ENCODE data around the gene SSR2. TPM values are rescaled to one million over a fixed set of nuclear protein-coding genes. Genes with fewer than 3 reads are reported as not detected.

The SSR2 gene
- total RNA-seq, 1 experiment from 2014 or later: 261 TPM

DNA sequence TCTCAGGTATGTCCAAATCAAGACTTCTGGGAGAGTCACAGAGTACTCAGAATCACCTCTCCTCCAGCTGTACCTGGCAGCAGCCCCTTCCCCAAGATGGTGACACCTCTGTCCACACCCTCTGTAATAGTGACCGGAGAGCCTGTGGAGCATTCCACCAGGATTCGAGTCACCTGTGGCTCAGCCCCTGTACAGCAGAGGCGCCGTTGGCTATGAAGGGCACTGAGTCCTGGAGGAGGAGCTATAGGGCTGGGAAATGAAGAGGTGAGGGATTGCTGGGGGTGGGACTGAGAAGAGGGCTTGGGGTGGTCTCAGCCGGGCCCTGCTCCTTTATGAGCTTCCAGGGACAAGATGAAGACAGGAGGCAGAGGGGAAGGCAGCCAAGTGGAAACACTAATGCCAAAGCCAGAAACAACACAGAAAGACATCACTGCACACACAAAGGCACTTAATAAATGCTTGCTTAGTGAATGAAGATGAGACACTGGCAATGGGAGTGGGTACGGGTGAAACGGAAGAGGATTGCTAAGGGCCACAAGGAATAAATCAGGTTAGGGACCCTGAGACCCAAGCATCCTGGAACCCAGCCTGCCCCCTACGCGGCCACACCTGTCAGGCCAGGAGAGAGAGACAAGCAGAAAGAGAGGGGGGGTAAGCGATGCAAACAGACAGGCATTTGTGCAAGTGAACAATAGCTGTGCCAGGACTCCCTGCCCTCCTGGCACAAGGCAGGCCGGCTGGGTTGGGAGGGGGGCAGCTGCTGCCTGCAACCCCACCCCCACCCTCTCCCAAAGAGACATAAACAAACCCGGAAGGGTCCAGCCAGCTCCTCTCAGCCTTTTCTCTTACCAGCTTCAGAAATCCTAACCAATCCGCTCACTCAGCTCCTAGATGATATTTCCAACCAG lies 46.3 kb downstream of the SSR2 start:
- no peak for DNase-seq (ENCODE audit: low spot score)

DNA sequence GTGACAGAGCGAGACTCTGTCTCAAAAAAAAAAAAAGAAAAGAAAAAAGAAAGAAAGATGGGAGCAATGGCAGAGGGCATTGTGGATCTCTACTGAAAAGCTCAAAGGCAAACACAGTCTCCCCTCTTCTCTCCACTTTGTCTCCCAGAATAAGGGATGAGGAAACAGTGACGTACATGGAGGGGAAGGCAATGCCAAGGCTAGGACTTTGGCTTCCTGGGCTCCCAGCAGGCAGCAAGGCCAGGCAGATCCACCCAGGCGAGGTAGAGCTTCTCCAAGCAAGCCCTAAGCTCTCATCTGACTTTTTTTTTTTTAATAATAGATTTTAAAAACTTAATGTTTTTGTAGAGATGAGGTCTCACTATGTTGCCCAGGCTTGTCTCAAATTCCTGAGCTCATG lies 47.0 kb downstream of the SSR2 start:
- DNase-seq (ENCODE audit: low spot score): no peak

DNA sequence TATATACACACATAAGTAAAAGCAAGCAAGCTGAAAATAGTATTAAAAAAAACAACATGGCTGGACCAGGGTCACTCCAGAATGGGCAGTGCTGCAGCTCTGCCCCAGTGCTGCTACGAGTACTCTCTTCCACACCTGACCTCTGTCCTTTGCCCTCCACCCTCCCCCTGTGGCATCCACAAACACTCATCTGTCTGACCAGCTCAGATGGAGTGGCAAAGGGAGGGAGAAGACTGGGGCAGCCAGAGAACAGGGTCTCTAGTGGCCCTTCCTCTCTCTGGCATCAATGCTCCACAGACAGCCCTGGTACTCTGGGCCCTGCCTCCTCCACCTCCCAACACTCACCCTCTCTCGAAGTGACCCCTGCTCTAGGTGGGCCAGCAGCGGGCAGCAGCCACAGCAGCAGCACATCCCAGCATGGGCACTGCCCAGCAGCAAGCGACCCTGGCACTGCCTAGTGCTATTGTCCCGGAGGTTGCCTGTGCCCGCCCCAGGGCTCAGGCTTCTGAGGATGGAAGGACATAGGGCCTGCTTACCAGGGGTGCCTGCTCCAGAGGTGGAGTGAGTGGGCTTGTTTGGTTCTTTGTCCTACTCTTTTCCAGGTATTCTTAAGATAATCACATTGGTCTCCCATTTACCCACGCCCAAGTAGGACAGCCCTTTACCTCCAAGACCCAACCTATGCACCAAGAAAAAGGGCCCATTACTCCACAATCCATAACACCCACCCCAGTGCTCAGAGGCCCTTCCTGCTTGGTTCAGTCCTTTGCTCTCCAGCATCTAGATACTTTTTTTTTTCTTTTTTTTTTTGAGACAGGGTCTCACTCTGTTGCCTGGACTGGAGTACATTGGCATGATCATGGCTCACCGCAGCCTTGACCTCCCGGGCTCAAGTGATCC lies 48.6 kb downstream of the SSR2 start:
- no peak for DNase-seq (ENCODE audit: low spot score)

DNA sequence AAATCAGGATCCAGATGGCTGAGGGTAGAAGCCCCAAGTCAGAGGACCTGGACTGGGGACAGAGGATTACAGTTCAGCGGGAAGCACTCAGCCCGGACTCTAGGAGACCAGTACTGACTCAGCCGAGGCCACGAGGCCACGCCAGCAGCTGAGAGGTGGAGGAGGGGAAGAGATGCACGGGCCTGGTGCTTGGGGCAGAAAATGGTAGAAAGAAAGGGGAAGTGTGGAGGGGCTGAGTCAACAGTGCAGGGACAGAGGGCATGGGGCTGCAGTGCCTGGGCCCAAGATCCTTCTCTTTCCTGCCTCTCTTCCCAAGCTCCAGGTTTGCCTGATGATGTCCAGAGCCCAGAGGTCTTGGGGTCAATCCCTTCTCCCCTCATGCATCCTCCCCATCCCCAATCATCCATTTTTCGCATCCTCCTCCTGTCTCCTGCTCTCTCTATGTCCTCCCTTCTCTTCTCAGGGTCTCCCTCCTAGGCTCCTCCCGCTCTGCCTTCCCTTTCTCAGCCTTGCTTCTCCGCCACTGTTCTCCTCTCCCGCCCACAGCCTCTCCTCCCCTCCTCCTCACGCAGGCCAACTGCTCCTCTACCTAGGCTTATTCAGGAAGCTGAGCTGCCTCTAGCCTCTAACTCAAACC lies 50.1 kb downstream of the SSR2 start:
- no peak for DNase-seq (ENCODE audit: low spot score)

DNA sequence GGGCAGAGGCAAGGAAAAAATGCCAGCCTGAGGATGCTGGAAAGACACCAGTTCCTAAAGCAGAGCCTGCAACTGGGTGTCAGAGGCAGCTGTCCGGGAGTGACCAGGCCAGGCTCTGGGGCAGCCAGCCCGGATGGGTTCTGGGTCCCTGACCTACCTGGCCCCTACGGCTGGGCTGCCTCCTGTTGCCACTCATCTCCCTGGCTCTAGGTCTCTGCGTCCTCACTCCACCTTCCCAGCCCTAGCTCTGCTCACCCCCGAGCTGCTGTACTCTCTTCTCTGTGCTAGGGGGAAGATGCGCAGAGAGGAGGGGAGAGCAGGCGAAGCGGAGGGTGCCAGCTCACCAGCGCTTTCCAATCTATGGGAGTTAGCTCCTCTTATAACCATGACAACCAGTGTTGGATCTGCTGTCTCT lies 51.4 kb downstream of the SSR2 start:
- no peak for DNase-seq (ENCODE audit: low spot score)

DNA sequence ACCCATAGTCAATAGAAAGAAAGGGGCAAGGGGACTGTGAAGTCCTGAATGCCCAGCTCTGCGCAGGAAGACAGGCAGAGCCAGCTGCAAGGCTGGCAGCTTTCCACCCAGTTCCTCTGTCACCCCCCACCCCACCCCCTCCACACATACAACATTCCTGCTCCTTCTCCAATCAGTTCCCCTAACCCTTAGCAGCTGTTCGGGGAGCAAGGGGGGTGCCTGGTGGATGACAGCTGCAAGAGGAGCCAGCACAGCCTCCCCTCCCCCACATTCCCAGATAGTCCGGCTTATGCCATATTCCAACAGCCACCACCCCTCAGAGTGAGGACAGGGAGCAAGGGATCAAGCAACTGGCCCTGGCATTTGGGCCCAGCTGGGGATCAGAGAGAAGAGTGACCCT lies 52.1 kb downstream of the SSR2 start:
- no peak for DNase-seq (ENCODE audit: low spot score)

DNA sequence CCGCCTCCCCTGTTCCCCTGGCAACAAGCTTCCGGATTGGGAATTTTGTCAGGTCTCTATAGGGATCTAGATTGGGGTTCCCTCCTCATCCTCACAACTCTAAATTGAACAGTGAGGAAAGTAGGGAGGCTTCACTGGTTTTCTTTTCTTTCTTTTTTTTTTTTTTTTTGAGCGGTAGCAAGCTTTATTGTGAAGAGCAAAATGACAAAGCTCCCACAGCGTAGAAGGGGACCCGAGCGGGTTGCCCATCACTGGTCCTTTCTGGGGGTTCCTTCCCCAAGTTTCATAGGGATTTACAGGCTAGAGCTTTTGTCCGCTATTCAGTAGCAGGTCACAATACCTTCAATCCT lies 52.7 kb downstream of the SSR2 start:
- no peak for DNase-seq (ENCODE audit: low spot score)

DNA sequence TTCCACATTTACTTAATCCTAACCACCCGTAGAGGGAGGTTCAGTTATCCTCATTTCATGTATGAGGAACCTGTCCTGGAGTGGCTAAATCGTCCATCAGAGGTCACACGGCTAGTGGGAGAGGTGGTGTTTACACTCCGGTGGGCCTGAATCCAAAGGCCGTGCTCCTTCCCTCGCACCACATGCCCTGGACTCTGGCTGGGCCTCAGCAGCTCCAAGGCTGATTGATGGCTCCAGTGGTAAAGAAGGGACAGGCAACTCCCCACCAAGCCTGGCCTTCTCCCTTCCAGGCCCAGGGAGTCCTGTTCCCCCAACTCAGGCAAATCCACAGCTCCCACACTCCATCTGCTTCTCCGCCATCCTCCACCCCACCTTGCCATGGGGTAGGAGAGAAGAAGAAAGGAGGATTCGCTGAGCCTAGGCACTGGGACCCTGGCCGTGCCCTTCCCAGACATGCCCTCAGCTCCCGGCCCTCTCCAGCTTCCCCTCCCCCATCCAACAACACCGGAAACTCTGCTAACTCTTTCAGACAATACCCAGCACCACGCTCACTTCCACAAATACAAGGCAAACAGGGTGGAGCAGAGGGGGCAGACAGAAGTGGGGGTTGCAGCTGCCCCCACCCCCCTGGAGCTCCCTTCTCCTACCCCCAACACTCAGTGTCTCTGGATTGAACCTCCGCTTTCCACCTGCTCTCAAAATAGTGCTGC lies 53.3 kb downstream of the SSR2 start:
- no peak for DNase-seq (ENCODE audit: low spot score)

DNA sequence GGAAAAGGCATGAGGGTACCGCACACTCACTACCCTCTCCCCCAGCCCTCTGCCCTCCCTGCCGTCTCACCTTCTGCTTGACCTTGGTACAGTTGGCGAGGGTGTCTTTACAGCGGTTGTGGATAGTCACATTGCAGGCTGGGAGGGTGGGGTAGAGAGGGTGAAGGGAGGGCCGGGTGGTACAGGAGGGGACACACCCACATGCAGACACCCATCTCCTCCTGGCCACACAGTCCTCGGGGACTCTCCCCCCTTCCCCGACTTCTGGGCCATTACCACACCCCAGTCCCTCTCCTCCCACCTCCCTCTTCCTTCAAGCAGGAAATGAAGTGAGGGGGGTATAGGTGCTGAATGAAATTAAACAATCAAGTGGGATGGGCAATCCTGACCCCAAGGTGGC lies 54.0 kb downstream of the SSR2 start:
- no peak for DNase-seq (ENCODE audit: low spot score)

DNA sequence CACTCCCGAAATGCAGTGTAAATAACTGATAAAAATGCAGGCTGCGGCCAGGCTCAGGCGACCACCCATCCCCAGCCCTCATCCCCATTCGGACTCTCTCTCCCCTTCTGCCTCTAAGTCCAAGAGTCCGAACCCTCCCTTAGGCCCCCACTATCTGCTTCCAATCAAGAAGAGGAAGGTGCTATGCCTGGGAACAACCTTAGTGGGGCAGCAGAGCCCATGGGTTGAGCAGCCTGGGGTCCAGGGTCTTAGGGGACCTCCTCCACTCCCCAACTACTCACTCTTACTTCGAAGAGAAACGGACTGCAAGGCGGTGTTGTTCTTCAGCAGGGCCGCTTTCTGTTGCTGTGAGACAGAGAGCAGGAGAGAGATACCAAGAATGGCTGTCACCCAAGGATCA lies 54.6 kb downstream of the SSR2 start:
- no peak for DNase-seq (ENCODE audit: low spot score)

DNA sequence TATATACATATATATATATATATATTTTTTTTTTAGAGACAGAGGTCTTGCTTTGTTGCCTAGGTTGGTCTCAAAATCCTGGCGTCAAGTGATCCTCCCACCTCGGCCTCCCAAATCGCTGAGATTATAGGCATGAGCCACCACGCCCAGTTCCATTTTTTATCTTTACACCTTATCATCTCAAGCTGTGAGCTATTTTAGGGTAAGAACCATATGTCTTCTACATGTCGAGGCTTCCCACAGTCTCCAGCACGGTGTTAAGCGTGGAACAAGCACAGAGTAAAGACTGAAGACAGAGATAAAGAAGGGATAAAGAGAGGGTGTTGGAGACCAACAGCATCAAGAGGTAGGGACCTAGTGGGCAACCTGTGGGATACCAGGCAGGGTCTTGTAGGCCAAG lies 56.6 kb downstream of the SSR2 start:
- no peak for DNase-seq (ENCODE audit: low spot score)

DNA sequence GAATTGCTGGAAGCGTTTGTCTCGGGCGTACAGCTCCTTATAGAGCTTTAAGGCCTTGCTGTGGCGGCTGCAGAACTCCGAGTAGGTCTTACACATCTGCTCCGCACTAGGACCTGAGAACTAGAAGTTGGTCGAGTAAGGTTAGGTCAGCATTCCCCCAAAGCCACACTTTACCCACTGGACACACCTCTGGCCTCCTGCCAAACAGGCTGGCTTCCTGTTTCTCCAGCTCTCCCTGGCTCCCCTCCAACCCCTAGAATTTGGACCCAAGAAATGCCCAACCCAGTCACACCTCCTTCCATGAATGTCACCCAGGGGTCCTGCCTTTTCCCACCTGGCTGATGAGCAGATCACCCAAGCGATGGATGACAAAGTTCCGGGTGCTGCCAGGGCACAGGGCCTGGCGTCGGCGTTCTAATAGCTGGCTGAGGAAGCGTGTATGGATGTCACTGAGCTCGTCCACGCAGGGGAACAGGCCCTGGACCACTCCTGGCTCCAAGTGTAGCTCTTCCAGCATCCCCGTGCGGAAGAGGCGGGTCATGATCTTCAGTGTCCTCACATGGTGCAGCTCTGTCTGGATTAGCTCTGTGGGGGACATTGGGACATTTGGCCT lies 58.0 kb downstream of the SSR2 start:
- DNase-seq (ENCODE audit: low spot score): peak; percentile 44

DNA sequence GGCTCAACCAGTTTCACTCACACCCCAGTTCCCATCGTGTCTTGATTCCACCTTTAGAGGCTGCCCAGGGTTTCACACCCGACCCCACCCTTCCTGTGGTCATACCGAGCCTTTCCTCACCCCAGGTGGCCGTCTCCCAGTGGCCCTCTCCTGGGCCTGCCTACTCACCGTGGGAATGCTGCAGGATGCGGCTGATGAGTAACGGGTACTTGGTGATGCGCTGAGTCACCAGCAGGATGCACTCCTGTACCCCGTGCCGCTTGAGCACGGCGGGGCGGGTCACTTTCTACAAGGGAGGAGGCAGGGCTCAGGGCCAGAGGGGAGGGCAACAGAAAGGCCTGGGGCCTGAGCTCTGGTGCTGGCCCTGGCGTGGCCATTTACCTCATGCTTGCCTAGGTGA lies 58.8 kb downstream of the SSR2 start:
- peak; percentile 70 for DNase-seq (ENCODE audit: low spot score)

DNA sequence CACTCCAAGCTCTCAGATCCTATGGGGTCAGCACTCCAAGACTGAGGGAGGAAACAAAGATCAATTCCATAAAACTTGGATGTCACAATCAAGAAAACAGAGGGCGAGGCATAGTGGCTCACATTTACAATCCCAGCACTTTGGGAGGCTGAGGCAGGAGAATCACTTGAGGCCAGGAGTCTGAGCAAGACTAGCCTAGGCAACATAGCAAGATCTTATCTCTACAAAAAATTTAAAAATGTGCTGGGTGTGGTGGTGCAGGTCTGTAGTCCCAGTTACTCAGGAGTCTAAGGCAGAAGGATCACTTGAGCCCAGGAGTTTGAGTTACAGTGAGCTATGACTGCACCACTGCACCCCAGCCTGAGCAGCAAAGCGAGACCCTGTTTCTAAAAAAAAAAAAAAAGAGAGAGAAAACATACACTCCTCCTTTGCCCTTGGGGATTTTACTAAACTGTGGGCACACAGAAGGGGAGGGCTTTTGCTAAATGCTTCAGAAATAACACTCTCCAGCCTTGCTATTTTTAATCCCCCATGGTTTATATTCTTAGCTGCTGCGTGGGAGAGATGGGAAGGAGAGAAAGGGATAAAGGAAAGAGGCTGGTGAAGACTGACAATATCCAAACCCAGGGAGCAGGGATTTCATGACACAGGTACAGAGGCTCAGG lies 60.5 kb downstream of the SSR2 start:
- DNase-seq (ENCODE audit: low spot score): no peak

Other genes with a start within 250 kb of the SSR2 start
- gene GON4L, start 163.7 kb downstream of the SSR2 start, total RNA-seq (2014; rRNA removed; shearing (Covaris generic)): 17.6 and 18.0 TPM in 2 replicates
- not detected in 2 replicates for gene SYT11, start 161.4 kb downstream of the SSR2 start, total RNA-seq (2014; rRNA removed; shearing (Covaris generic))
- gene RIT1, start 109.6 kb downstream of the SSR2 start, total RNA-seq (2014; rRNA removed; shearing (Covaris generic)): 6.5 and 14.8 TPM in 2 replicates
- 44.4 and 53.6 TPM in 2 replicates for gene KHDC4, start 86.5 kb downstream of the SSR2 start, total RNA-seq (2014; rRNA removed; shearing (Covaris generic))
- 0.47 and 3.1 TPM in 2 replicates for gene RXFP4, start 79.3 kb downstream of the SSR2 start, total RNA-seq (2014; rRNA removed; shearing (Covaris generic))
- 150 and 179 TPM in 2 replicates for gene ARHGEF2, start 42.4 kb downstream of the SSR2 start, total RNA-seq (2014; rRNA removed; shearing (Covaris generic))
- gene UBQLN4, start 32.8 kb upstream of the SSR2 start, total RNA-seq (2014; rRNA removed; shearing (Covaris generic)): 35.7 and 41.0 TPM in 2 replicates
- 108 and 130 TPM in 2 replicates for gene LAMTOR2, start 33.8 kb upstream of the SSR2 start, total RNA-seq (2014; rRNA removed; shearing (Covaris generic))
- 163 and 185 TPM in 2 replicates for gene RAB25, start 40.2 kb upstream of the SSR2 start, total RNA-seq (2014; rRNA removed; shearing (Covaris generic))
- 9.3 and 13.3 TPM in 2 replicates for gene MEX3A, start 61.5 kb upstream of the SSR2 start, total RNA-seq (2014; rRNA removed; shearing (Covaris generic))
- 1,664 and 1,875 TPM in 2 replicates for gene LMNA, start 93.8 kb upstream of the SSR2 start, total RNA-seq (2014; rRNA removed; shearing (Covaris generic))
- gene SEMA4A, start 132.6 kb upstream of the SSR2 start, total RNA-seq (2014; rRNA removed; shearing (Covaris generic)): 5.1 and 11.6 TPM in 2 replicates
- gene SLC25A44, start 173.2 kb upstream of the SSR2 start, total RNA-seq (2014; rRNA removed; shearing (Covaris generic)): 15.3 and 21.6 TPM in 2 replicates
- 111 and 122 TPM in 2 replicates for gene PMF1, start 192.1 kb upstream of the SSR2 start, total RNA-seq (2014; rRNA removed; shearing (Covaris generic))
- gene BGLAP, start 221.2 kb upstream of the SSR2 start, total RNA-seq (2014; rRNA removed; shearing (Covaris generic)): 0.23 and 0.34 TPM in 2 replicates
- gene PAQR6, start 227.1 kb upstream of the SSR2 start, total RNA-seq (2014; rRNA removed; shearing (Covaris generic)): 6.5 and 7.0 TPM in 2 replicates

Data from HT-29 (cell line).